NCI-H526 (cell line): ENCODE data around the gene MATCAP1.
A peak's percentile ranks its signal among the peaks of the same experiment; 100 is the strongest.

Experiments
- DNase-seq, 2 experiments: peaks; one replicate each; lab custom pipeline; 2025; lab: John Stamatoyannopoulos, UW

Gene MATCAP1

GRCh38 chr16:67207249-67208091 is 23.7 kb upstream of the MATCAP1 start:
- DNase-seq: no peak

GRCh38 chr16:67206838-67207248 is 23.1 kb upstream of the MATCAP1 start:
- DNase-seq: no peak

DNA sequence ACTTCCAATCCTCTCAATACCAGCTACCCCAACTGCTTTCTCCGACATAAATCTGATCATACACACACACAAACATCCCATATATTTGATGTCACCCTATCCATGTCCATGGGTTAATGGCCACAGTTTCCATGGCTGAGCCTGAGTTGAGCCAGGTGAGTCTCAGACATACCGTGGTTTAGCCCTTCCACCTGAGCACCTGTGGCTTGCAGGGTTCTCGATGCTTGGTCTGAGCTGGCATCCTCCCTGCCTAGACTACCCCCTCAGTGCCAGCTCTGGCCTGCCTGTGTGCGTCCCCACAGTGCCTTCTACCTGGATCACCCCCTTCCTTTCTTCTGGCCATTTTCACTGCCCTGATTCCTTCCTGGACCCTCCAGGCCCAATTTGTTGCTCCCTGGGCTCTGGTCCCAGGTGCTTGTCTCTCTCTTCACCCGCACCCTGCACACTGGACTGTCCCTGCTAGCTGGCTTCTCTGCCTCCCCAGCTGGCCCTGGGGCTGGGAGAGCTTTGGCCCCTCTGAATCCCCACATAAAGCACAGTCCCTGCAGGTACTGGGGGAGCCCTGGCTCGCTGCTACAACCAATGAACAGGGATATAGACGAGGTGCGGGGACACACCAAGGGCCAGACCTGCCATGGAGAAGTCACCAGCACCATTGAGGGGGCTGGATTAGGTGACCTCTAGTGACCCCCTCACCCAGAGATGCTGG is 22.5 kb upstream of the MATCAP1 start:
- DNase-seq: no peak

- no peak for DNase-seq
Observed at GRCh38 chr16:67204076-67204475, 20.3 kb upstream of the MATCAP1 start.

DNA sequence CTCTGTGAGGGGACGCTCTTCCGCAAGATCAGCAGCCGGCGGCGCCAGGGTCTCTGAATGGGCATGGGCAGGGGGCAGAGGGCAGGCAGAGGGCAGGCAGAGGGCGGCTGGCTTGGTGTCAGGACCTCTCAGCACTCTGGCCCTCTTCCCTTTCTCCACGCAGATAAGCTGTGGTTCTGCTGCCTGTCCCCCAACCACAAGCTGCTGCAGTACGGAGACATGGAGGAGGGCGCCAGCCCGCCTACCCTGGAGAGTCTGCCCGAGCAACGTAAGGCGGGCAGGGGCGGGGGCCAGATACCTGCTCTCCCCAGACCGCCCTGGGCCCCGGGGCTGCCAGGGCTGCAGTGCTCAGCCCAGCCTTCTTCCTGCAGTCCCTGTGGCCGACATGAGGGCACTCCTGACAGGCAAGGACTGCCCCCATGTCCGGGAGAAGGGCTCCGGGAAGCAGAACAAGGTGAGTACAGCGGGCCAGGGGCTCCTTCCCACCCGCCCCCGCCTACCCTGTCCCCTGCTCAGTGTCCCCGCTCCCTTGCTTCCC is 19.3 kb upstream of the MATCAP1 start:
- no peak for DNase-seq

DNA sequence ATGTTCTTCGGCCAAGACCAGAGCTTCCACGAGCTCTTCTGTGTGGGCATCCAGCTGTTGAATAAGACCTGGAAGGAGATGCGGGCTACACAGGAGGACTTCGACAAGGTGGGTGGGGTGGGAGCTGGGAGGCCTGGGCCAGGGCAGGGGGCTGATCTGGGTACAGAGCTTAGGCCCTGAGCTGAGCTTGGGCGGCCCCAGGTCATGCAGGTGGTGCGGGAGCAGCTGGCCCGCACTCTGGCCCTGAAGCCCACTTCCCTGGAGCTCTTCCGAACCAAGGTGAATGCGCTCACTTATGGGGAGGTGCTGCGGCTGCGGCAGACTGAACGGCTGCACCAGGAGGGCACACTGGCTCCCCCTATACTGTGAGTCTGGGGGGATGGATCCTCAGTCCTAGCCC is 18.7 kb upstream of the MATCAP1 start:
- no peak for DNase-seq

DNA sequence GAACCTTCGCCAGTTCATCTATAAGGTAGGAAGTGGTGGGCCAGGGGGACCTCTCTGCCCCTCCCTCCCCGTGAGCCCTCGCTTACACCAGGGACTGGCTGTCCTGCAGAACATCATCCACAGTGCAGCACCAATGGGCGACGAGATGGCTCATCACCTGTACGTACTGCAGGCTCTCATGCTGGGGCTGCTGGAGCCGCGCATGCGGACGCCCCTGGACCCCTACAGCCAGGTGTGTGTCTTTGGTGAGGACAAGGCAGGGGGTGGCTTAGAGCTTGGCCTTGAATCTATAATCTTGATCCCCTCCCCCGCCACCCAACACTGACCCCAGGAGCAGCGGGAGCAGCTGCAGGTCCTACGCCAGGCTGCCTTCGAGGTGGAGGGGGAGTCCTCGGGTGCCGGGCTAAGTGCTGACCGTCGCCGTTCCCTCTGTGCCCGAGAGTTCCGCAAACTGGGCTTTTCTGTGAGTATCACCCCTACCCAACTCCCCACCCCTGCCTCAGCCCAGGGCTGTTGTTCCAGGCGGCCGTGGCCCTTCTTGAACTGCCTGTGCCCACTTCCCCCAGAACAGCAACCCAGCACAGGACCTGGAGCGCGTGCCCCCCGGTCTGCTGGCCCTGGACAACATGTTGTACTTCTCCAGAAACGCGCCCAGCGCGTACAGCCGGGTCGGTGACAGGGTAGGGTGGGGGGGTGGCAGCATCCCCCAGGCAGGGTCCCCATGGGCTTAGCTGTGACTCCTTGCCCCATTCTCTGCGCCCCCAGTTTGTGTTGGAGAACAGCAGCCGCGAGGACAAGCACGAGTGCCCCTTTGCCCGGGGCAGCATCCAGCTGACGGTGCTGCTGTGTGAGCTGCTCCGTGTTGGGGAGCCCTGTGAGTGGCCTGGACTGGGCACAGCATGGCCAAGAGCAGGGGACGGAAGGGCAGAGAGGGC is 17.9 kb upstream of the MATCAP1 start:
- no peak for DNase-seq

GRCh38 chr16:67200491-67200890 is 16.7 kb upstream of the MATCAP1 start:
- DNase-seq: no peak

DNA sequence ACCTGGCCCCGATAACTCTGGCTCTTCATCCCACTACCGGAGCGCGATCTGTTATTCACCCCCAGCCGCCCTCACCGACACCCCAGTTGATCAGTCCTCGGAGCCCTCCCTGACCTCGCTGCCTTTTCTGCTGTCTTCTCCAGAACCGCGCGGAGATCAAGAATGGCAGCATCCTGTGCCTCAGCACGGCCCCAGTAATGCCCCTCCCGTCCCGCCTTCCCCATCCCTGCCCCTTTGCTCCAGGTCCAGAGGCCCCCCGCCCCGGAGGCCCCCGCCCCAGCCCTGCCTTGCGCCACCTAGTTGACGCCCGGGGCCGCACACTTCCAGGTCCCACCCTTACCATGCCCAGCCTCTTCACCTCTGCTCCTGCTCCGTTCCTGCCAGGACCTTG is 16.0 kb upstream of the MATCAP1 start:
- DNase-seq: peak; percentile 3 to 20

DNA sequence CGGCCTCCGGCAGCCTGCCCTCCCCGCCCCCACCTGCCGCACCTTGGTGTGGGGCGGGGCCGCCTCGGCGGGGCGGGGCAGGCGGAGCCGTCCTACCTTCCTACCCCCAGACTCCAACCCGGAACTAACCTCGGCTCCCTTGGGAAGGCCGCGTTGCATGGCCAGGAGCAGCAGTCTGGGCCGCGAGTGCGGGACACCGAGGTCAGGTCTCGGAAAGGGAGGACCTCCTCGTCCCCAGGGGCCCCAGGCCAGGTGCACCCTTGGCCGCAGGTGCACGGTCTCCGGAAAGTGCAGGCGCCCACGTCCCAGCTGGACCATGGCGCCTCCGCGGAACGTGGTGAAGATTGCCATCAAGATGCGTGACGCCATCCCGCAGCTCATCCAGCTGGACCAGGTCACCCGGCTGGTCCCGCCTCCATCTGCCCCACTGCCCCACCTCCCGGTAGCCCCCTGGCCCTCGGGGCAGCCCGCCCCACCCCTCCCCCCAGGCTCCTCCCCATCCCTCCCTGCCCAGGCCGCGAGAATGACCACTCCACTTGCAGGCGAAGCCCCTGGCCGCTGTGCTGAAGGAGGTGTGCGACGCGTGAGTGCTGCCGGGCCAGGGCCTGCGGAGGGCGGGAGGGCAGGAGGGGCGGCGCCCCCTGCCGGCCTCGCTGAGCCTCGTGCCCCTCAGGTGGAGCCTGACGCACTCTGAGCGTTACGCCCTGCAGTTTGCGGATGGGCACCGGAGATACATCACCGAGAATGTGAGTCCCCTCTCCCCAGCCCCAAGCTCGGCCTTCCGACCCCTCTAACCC is 15.4 kb upstream of the MATCAP1 start, which contains the start of gene ELMO3:
Gene ELMO3, plus strand, starts transcription at position 121 of the 797 bp plus-strand sequence. Its CDS starts 196 bp downstream, at position 317.
- peak; percentile 11 to 69 for DNase-seq

DNA sequence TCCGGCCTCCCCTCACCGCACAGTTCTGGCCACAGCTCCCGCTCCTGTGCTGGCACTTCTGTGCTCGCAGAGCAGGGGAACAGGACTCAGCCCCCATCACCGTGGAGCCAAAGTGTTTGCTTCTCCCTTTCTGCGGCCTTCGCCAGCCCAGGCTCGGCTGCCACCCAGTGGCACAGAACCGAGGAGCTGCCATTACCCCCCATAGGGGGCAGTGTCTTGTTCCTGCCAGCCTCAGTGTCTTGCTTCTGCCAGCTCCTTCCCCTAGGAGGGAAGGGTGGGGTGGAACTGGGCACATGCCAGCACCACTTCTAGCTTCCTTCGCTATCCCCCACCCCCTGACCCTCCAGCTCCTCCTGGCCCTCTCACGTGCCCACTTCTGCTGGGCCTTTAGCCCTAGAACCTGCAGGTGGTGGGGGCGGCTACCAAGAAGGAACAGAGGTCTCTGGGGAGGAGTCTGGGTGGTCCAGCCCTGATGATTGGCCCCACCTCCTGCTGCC is 14.5 kb upstream of the MATCAP1 start:
- DNase-seq: peak; percentile 35 to 68

DNA sequence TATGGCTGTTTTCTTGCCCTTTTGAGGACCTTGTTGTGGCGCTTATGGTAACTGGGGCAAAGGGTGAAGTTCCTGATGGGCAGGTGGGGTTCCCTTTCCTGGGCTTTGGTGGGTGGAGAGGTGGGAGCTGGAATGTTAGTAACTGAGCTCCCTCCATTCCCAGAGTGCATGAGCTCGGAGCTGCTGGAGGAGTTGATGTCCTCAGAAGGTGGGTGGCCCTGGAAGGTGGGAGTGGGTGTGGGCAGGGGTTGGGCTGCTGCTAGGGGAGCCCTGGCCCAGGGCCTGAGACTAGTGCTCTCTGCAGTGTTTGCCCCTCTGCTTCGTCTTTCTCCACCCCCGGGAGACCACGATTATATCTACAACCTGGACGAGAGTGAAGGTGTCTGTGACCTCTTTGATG is 13.9 kb upstream of the MATCAP1 start:
- no peak for DNase-seq

DNA sequence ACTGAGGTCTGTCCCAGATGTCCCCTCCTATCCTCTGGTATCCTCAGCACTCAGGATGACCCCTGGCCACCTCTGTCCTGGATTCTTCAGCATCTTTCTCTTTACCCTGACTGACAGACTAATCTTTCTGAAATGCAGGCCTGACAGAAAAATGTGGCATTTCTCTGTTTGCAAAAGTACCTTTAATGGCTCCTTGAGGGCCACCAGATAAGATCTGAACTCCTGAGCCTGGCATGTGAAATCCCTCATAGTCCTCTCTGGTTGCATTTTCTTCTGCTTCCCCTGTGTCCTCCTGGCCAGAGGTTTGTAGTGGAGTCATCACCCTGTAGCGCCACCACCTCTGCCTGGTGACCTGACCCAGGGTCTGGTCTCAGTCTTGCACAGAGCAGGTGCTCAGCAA is 13.1 kb upstream of the MATCAP1 start:
- DNase-seq: no peak

DNA sequence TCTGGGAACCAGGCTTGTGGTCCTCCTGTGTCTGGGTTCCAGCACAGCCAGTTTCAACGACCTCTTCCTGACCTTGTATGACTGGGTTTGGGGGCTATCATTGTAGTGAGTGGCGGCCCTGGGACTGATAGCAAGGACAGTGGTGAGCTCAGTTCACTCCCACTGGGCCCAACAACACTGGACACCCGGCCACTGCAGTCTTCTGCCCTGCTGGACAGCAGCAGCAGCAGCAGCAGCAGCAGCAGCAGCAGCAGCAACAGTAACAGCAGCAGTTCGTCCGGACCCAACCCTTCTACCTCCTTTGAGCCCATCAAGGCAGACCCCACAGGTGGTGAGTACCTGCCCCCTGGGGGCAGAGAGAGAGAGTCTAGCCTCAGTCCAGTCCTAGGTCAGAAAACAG is 11.9 kb upstream of the MATCAP1 start:
- DNase-seq: no peak

- no peak for DNase-seq
Observed at GRCh38 chr16:67194260-67194659, 10.5 kb upstream of the MATCAP1 start.

DNA sequence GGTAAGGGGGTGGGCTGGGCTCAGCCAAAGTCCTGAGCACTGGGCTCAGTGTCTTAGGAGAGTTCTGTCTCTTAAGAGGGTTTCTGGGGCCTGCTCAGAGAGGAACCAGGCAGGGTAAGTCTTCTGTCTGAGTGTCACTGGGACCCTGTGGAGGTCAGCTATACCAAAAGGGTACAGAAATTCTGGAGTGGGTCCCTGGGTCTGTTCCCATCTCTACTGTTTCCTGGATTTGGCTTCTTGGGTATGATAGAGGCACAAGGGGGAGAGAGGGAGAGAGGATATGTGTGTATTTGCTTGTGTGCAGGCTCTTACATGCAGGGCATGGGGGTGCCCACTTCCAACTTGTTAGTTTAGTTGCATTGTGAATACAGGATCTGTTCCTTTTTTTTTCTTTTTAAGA is 9.8 kb upstream of the MATCAP1 start:
- DNase-seq: no peak

DNA sequence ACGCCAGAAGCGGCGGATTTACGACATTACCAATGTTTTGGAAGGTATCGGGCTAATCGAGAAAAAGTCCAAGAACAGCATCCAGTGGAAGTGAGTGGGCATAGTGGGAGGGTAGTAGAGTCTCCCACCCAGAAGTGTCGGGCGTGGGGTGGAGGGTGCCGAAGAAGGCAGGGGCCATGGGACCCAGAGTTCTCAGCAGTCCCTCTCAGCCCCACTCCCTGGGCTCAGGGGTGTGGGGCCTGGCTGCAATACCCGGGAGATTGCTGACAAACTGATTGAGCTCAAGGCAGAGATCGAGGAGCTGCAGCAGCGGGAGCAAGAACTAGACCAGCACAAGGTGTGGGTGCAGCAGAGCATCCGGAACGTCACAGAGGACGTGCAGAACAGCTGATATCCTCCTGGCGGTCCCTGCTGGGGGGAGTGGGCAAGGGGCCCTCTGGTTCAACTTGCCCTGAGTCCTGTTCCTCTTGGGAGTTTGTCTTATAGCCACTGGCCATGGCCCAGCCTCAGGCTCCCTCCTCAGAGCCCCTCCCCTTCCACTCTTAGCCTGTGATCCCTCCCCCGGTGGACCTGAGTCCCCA is 9.1 kb upstream of the MATCAP1 start:
- DNase-seq: no peak

- DNase-seq: peak; percentile 55 to 89
Observed at GRCh38 chr16:67191995-67192681, 8.4 kb upstream of the MATCAP1 start, which contains the start of gene E2F4. E2F4 (plus strand) TSS chr16:67192155; CDS start chr16:67192228, 73 bp downstream.

DNA sequence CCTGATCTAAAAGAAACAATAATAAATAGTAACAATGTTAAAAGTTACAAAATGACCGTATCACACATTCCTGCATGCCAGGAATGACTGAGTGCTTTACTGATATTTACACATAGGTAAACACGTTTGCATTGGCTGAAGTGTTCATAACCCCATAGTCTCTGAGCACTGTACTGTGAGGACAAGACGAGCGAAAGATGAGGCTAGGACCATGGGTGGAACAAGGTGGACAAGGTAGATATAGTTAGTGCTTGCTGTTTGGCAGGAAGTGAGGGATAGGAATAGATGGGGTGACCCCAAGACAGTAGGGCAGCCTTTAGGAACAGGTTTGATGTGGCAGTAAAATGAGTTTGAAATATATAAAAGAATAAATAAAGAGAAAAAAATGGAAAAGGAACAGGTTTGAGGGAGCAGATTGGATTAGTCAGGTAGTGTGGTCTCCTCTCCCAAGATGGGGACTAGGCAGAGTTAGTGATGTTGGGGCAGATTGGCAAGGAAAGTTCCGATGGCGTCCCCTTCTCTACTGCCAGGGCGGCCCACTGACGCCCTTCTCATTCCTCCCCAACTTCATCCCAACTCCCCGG is 7.7 kb upstream of the MATCAP1 start:
- DNase-seq: no peak
